Right ventricle myocardium superior (tissue), 1 donor: Measurements from ENCODE around the gene CRISPLD2. TPM values are rescaled to one million over a fixed set of nuclear protein-coding genes. Genes with fewer than 3 reads are reported as not detected.

Experiments used
- ATAC-seq: fragments of 200-7000 bp; cut with Tn5 transposase; one replicate; pipeline ENCODE4 v1.9.1; 2020; ENCODE audit warnings: mild to moderate bottlenecking; ENCODE audit not compliant: poor library complexity
- DNase-seq: peaks from one replicate; pipeline ENCODE4 v3.0.0-alpha.2; 2020
- intact Hi-C: fragments of 100-400 bp; cut with DNase I; formaldehyde crosslinking; loops from one replicate; pipeline ENCODE4 v1.11.2; 2022
- total RNA-seq: library from RNA; stranded (reverse); fragmentation: NEBNext Ultra II Directional; extraction: Animal tissue kit (Norgen Biotek cat#: 25700); gene quantifications from one replicate; pipeline ENCODE4 v1.2.1, GENCODE V29; 2021
- donor health status: DM: no; HTN: yes; CAD: no; lungs with severe emphysema.

Gene CRISPLD2
- total RNA-seq, 1 donor from 2014 or later = 23.5 TPM

GRCh38 chr16:84890427-84890826 is 70.6 kb downstream of the CRISPLD2 start:
- ATAC-seq (no peak), DNase-seq (peak; percentile 15)
- intact Hi-C loops = no loop called here

- intact Hi-C loops = no loop called here
- ATAC-seq = no peak
- DNase-seq = no peak
These were observed 71.5 kb downstream of the CRISPLD2 start for GRCh38 chr16:84891149-84891795.

GRCh38 chr16:84892097-84892496 is 72.3 kb downstream of the CRISPLD2 start:
- no peak for ATAC-seq
- intact Hi-C loops = no loop called here

GRCh38 chr16:84893467-84893848 is 73.7 kb downstream of the CRISPLD2 start:
- intact Hi-C loops = no loop called here

More at GRCh38 chr16:84892097-84892496, 72.3 kb downstream of the CRISPLD2 start:
- peak; percentile 35 for DNase-seq

GRCh38 chr16:84893849-84894599 is 74.2 kb downstream of the CRISPLD2 start:
- intact Hi-C loops = no loop called here
- peak; percentile 37 for DNase-seq

More at GRCh38 chr16:84893467-84893848, 73.7 kb downstream of the CRISPLD2 start:
- ATAC-seq (no peak), DNase-seq (peak; percentile 20)

GRCh38 chr16:84895016-84895415 is 75.2 kb downstream of the CRISPLD2 start:
- peak; percentile 3 for DNase-seq
- intact Hi-C loops = no loop called here
- ATAC-seq = no peak

More at GRCh38 chr16:84893849-84894599, 74.2 kb downstream of the CRISPLD2 start:
- no peak for ATAC-seq

GRCh38 chr16:84896847-84897246 is 77.1 kb downstream of the CRISPLD2 start:
- DNase-seq (peak; percentile 38), ATAC-seq (no peak)
- intact Hi-C loops = no loop called here

GRCh38 chr16:84897911-84898377 is 78.2 kb downstream of the CRISPLD2 start:
- ATAC-seq (peak; percentile 67), DNase-seq (no peak)
- intact Hi-C loops = no loop called here

GRCh38 chr16:84898447-84898846 is 78.7 kb downstream of the CRISPLD2 start:
- no peak for DNase-seq
- intact Hi-C loops = no loop called here
- ATAC-seq = peak; percentile 26

GRCh38 chr16:84899414-84899813 is 79.6 kb downstream of the CRISPLD2 start:
- DNase-seq = peak; percentile 20

GRCh38 chr16:84905965-84906460 is 86.2 kb downstream of the CRISPLD2 start:
- intact Hi-C loops = no loop called here
- no peak for ATAC-seq
- peak; percentile 8 for DNase-seq

More at GRCh38 chr16:84899414-84899813, 79.6 kb downstream of the CRISPLD2 start:
- intact Hi-C loops = no loop called here
- ATAC-seq = no peak

GRCh38 chr16:84907051-84907450 is 87.3 kb downstream of the CRISPLD2 start:
- DNase-seq (peak; percentile 30), ATAC-seq (no peak)
- intact Hi-C loops = no loop called here

- DNase-seq (peak; percentile 55), ATAC-seq (peak; percentile 30)
- intact Hi-C loops = no loop called here
These were observed 87.8 kb downstream of the CRISPLD2 start for GRCh38 chr16:84907575-84907974.

- intact Hi-C loops = no loop called here
- DNase-seq = peak; percentile 38
These were observed 89.8 kb downstream of the CRISPLD2 start for GRCh38 chr16:84909476-84910085.

GRCh38 chr16:84911486-84912216 is 91.9 kb downstream of the CRISPLD2 start:
- DNase-seq (peak; percentile 42), ATAC-seq (no peak)
- intact Hi-C loops = no loop called here

More at GRCh38 chr16:84909476-84910085, 89.8 kb downstream of the CRISPLD2 start:
- no peak for ATAC-seq

- ATAC-seq (peak; percentile 80), DNase-seq (peak; percentile 73)
- intact Hi-C loops = no loop called here
These were observed 93.5 kb downstream of the CRISPLD2 start for GRCh38 chr16:84913315-84913714.

- ATAC-seq (peak; percentile 75), DNase-seq (peak; percentile 79)
- intact Hi-C loops = no loop called here
These were observed 94.5 kb downstream of the CRISPLD2 start for GRCh38 chr16:84914273-84914672.

- DNase-seq (peak; percentile 33), ATAC-seq (no peak)
- intact Hi-C loops = no loop called here
These were observed 96.4 kb downstream of the CRISPLD2 start for GRCh38 chr16:84916178-84916577.

- no peak for ATAC-seq
- intact Hi-C loops = no loop called here
- peak; percentile 30 for DNase-seq
These were observed 97.1 kb downstream of the CRISPLD2 start for GRCh38 chr16:84916850-84917249.
